Astrocyte of the cerebellum (primary cell): ENCODE results near the gene RDH12.
"Not testable (repeated sequence)": the region's sequence is repeated elsewhere in the genome, so short reads cannot be mapped to it uniquely, and the experiment has no call there.

Source experiments
- DNase-seq: peaks from one replicate; pipeline ENCODE4 v3.0.0-alpha.2; 2011; ENCODE audit warnings: low read depth
- H3K4me3 ChIP-seq: 2 replicates; pipeline ENCODE4 v1.5.1; 2011; ENCODE audit warnings: mild to moderate bottlenecking, low read depth, low read length, moderate library complexity
- in situ Hi-C: cut with HindIII; loops from 2 replicates; pipeline ENCODE4 v1.10.0; 2017; ENCODE audit warnings: low sequenced_read_pairs
- TF ChIP-seq, protein P1 (sequence below): IDR thresholded peaks from 2 replicates; pipeline ENCODE4 v1.5.1; 2012; ENCODE audit warnings: low read length, low read depth, moderate library complexity, mild to moderate bottlenecking; ENCODE audit errors: missing control alignments

Gene RDH12

GRCh38 chr14:67701492-67701891, at the start of gene RDH12:
Gene RDH12, plus strand, starts transcription at chr14:67701886. Its CDS starts 20,757 bp downstream, at chr14:67722643.
- in situ Hi-C loops, DNase-seq, H3K4me3 ChIP-seq: not testable (repeated sequence)

- DNase-seq, result no peak
- TF ChIP-seq, protein P1, sequence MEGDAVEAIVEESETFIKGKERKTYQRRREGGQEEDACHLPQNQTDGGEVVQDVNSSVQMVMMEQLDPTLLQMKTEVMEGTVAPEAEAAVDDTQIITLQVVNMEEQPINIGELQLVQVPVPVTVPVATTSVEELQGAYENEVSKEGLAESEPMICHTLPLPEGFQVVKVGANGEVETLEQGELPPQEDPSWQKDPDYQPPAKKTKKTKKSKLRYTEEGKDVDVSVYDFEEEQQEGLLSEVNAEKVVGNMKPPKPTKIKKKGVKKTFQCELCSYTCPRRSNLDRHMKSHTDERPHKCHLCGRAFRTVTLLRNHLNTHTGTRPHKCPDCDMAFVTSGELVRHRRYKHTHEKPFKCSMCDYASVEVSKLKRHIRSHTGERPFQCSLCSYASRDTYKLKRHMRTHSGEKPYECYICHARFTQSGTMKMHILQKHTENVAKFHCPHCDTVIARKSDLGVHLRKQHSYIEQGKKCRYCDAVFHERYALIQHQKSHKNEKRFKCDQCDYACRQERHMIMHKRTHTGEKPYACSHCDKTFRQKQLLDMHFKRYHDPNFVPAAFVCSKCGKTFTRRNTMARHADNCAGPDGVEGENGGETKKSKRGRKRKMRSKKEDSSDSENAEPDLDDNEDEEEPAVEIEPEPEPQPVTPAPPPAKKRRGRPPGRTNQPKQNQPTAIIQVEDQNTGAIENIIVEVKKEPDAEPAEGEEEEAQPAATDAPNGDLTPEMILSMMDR, result no peak
- H3K4me3 ChIP-seq, result no peak overlapping the region
- in situ Hi-C loops, result no loop called here
Measured at GRCh38 chr14:67652189-67652588, 49.5 kb upstream of the RDH12 start.

GRCh38 chr14:67653651-67654280, 47.9 kb upstream of the RDH12 start:
- no peak for DNase-seq
- H3K4me3 ChIP-seq, result no peak overlapping the region
- in situ Hi-C loops, result no loop called here
- TF ChIP-seq, protein P1, result no peak

DNA sequence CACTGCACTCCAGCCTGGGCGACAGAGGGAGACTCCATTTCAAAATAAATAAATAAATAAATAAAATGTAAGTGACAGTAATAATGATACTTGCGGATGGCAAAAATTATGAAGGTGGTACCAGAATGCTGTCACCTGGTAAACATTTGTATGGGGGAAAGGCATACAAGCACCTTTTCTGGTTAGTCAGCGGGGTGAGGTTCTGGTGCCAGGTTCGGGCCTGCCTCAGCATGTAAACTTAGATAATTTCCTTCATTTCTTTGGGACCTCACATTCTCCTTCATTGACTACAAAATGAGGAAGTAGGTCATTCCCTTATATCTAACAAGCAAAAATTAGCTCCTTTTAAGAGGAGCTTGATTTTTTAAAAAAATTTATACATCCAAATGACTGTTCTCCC, 38.1 kb upstream of the RDH12 start:
- no peak overlapping the region for H3K4me3 ChIP-seq
- TF ChIP-seq, protein P1, result no peak
- no peak for DNase-seq
- in situ Hi-C loops, result no loop called here

DNA sequence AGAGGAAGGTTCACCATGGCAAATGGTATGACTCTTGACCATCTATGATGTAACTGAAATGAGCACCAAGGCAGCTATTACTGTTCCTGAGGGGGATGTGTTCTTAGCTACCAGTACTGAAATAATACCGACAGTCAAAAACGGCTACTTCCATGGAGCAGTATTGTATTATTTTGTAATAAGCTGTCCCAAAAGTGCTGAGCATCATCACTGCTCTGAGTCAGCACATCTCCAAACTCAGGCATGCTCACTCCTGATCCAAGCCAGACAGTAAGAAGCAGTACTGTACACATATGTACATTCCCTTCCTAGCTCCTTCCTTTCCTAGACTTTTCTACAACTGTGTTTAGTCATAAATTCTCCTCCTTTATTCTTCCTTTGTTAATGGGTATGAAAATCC, 35.8 kb upstream of the RDH12 start:
- H3K4me3 ChIP-seq, result no peak overlapping the region
- in situ Hi-C loops, result no loop called here
- TF ChIP-seq, protein P1, result no peak
- DNase-seq, result no peak

DNA sequence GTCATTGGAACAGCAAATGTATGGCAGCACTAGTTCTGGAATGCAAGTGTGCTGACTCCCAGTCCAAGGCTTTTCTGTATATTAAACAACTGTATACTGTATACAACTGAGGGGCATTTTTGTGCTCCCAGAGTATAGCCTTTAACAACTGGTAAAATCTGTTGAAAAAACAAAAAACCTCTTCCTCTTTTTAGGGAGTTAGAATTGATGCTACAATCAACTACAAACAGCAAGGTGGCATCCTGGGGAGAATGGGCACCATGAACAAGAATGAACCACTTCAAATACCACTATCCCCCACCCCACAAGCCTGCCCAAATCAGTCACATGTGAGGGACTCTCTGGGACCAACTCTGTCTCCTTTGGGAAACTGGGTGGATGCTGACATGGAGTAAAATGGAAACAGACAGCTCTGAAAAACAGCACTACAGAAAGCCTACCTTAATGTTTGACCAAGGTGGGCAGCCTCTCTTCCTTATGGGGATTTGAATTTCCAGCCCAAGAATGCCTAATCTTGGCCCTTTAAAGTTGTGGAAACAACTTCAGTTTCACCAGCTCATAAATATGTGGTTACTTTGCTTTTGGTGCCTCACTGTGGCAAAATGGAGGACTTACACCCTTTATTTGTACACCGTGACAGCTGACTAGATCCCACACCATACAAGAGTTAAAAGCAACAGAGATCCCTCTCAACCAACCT, 34.8 kb upstream of the RDH12 start:
- H3K4me3 ChIP-seq, result no peak overlapping the region
- DNase-seq, result peak; percentile 64
- TF ChIP-seq, protein P1, result peak; percentile 70
- in situ Hi-C loops, result no loop called here

DNA sequence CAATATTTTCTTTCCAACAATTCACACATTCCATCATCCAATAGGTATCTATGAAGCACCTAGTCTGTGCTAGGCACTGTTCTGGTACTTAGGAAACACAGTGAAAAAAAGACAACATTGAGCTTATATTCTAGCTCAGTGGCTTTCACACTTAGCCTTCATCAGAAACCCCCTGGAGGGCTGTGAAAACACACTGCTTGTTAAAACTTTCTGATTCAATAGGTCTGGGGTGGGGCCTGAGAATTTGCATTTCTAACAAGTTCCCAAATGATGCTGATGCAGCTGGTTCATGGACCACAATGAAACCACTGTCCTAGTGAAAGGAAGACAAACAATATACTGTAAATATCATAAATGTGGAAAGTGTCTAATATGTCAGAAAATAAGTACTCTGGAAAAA, 33.1 kb upstream of the RDH12 start:
- in situ Hi-C loops, result no loop called here
- TF ChIP-seq, protein P1, result no peak
- DNase-seq, result no peak
- no peak overlapping the region for H3K4me3 ChIP-seq
